HepG2 (cell line): ENCODE measurements around the gene SMAD2. TPM values are rescaled to one million over a fixed set of nuclear protein-coding genes. Genes with fewer than 3 reads are reported as not detected.

Source experiments
- ATAC-seq: fragments of 200-7000 bp; cut with Tn5 transposase; 3 replicates; pipeline ENCODE4 v1.9.1; 2020; ENCODE audit warnings: mild to moderate bottlenecking, moderate library complexity
- BruUV-seq: library from RNA; stranded (reverse); fragments of 400-500 nt; replicated peaks from 2 replicates; lab custom pipeline; 2021; lab: Mats Ljungman, UMichigan
- CTCF ChIA-PET: fragments of 300-600 bp; formaldehyde crosslinking; extraction: SDS; loops from one replicate; lab custom pipeline; 2021; ENCODE audit warnings: low total read pairs, inconsistent platforms, low intra/inter-chr PET ratio; lab: Yijun Ruan, JAX
- POLR2A ChIA-PET: fragments of 350-600 bp; sonication (Branson Sonifier 250); formaldehyde crosslinking; loops from one replicate; lab custom pipeline; 2020; ENCODE audit warnings: antibody characterized with exemption, inconsistent platforms; lab: Yijun Ruan, JAX
- DNase-seq: peaks from one replicate; pipeline ENCODE4 v3.0.0-alpha.2; 2015; ENCODE audit warnings: low spot score
- FAIRE-seq: peaks from 3 replicates; lab custom pipeline; 2011; peaks lifted over from hg19 to GRCh38; lab: Jason Lieb, UNC
- H2AFZ ChIP-seq: one replicate; pipeline ENCODE4 v1.6.1; 2011; ENCODE audit warnings: low read length, inconsistent platforms
- H3K27ac ChIP-seq: fragments of 300-600 bp; 3 replicates; pipeline ENCODE4 v1.8.0; 2011; ENCODE audit warnings: mixed run types, mild to moderate bottlenecking, mixed read lengths, low read length, inconsistent platforms; ENCODE audit not compliant: insufficient read depth; ENCODE audit errors: extremely low read length
- H3K27me3 ChIP-seq, 2 experiments: fragments of 200-600 bp in 1 of 2; 2 replicates in 1 of 2; 3 replicates in 1 of 2; pipeline versions ENCODE4 v1.6.0 to v1.8.0; 2011; ENCODE audit warnings: low read length in 2 of 2, mild to moderate bottlenecking in 2 of 2, moderate library complexity in 2 of 2, inconsistent platforms in 1 of 2; ENCODE audit not compliant: insufficient read depth in 2 of 2, control insufficient read depth in 1 of 2
- H3K36me3 ChIP-seq, 2 experiments: fragments of 200-600 bp in 1 of 2; replicated peaks in 1 of 2; 2 replicates in 1 of 2; 3 replicates in 1 of 2; pipeline versions ENCODE4 v1.5.1 to v1.8.0; 2011; ENCODE audit warnings: low read length in 2 of 2, inconsistent platforms in 1 of 2; ENCODE audit not compliant: insufficient read depth in 2 of 2, control insufficient read depth in 1 of 2
- H3K4me1 ChIP-seq: 2 replicates; pipeline ENCODE4 v1.5.1; 2012; ENCODE audit warnings: low read length, inconsistent platforms; ENCODE audit not compliant: insufficient read depth
- H3K4me2 ChIP-seq: 2 replicates; pipeline ENCODE4 v1.6.0; 2011; ENCODE audit warnings: low read depth, low read length, inconsistent platforms
- H3K4me3 ChIP-seq, 3 experiments: fragments of 200-600 bp in 1 of 3; sonication (generic), shearing (Covaris generic) in 1 of 3; replicated peaks in 1 of 3; 2 replicates each; pipeline ENCODE4 v1.5.1; 2011 to 2016; ENCODE audit warnings: low read length in 3 of 3, inconsistent platforms in 2 of 3, low read depth in 2 of 3, mild to moderate bottlenecking in 2 of 3, control low read depth in 1 of 3, mixed read lengths in 1 of 3; ENCODE audit not compliant: insufficient read depth in 1 of 3
- H3K79me2 ChIP-seq: one replicate; pipeline ENCODE4 v1.6.1; 2011; ENCODE audit warnings: low read length, inconsistent platforms; ENCODE audit not compliant: insufficient read depth
- H3K9ac ChIP-seq: 2 replicates; pipeline ENCODE4 v1.6.0; 2011; ENCODE audit warnings: mild to moderate bottlenecking, low read depth, low read length, inconsistent platforms; ENCODE audit not compliant: insufficient read depth
- H3K9me3 ChIP-seq: 2 replicates; pipeline ENCODE4 v1.5.1; 2012; ENCODE audit warnings: mild to moderate bottlenecking, low read length
- H4K20me1 ChIP-seq: 2 replicates; pipeline ENCODE4 v1.6.0; 2011; ENCODE audit warnings: inconsistent platforms, mild to moderate bottlenecking, low read length, moderate library complexity; ENCODE audit not compliant: insufficient read depth
- ARID5B ChIP-seq: IDR thresholded peaks from 2 replicates; pipeline ENCODE4 v1.4.0; 2020; ENCODE audit warnings: mild to moderate bottlenecking, missing genetic modification reagents
- BHLHE40 ChIP-seq: IDR thresholded peaks from 2 replicates; pipeline ENCODE4 v1.6.1; 2011; ENCODE audit warnings: low read length, improper control_type of control experiment
- THYN1 ChIP-seq: sonication (generic); formaldehyde crosslinking; IDR thresholded peaks from 2 replicates; pipeline ENCODE4 v1.8.1; 2023; ENCODE audit warnings: low read depth, mild to moderate bottlenecking, moderate library complexity, missing genetic modification reagents, borderline replicate concordance
- TOPORS ChIP-seq: sonication (generic); formaldehyde crosslinking; IDR thresholded peaks from 2 replicates; pipeline ENCODE4 v1.8.0; 2023; ENCODE audit warnings: mild to moderate bottlenecking, missing genetic modification reagents
- U2AF1 ChIP-seq: fragments of 200-400 bp; formaldehyde crosslinking; optimal IDR thresholded peaks from 2 replicates; pipeline ENCODE3; 2017; ENCODE audit warnings: mild to moderate bottlenecking, low read depth, low read length
- XBP1 ChIP-seq: sonication (generic); formaldehyde crosslinking; IDR thresholded peaks from 2 replicates; pipeline ENCODE4 v1.5.0; 2020; ENCODE audit warnings: missing genetic modification reagents
- ZNF281 ChIP-seq: sonication (generic); formaldehyde crosslinking; IDR thresholded peaks from 2 replicates; pipeline ENCODE4 v1.4.0; 2020; ENCODE audit warnings: missing genetic modification reagents, borderline replicate concordance
- ZNF644 ChIP-seq: IDR thresholded peaks from 2 replicates; pipeline ENCODE4 v1.6.1; 2016; ENCODE audit warnings: low read depth
- WGBS: methylation state at CpG from one replicate; pipeline ENCODE4 v1.1.6; 2017; ENCODE audit warnings: low lambda C conversion rate; 5-methylcytosine and 5-hydroxymethylcytosine counted together
- in situ Hi-C: cut with HindIII; loops from 2 replicates; pipeline ENCODE4 v1.10.0; 2017; ENCODE audit warnings: low pct_unique_long_range_greater_than_20kb; ENCODE audit not compliant: extremely low pct_ligation_motif_present
- intact Hi-C: fragments of 100-400 bp; cut with micrococcal nuclease; formaldehyde crosslinking; loops from one replicate; pipeline ENCODE4 v1.10.0; 2022; ENCODE audit not compliant: unreplicated experiment
- polyA plus RNA-seq, 8 experiments: library from polyadenylated mRNA; depleted of rRNA in 3 of 8; stranded (reverse) in 7 of 8; unstranded in 1 of 8; fragments of >200 nt; fragmentation: Illumina TruSeq in 4 of 8; extraction: Trizol in 4 of 8; gene quantifications; 2 replicates each; pipeline versions ENCODE4 v1.2.1 to v1.2.3, GENCODE V29; 2011 to 2016; ENCODE audit warnings: low read depth in 4 of 8, missing spikeins in 1 of 8, mixed read lengths in 1 of 8; ENCODE audit not compliant: insufficient read depth in 1 of 8
- total RNA-seq, 5 experiments: library from RNA; depleted of rRNA; stranded (reverse); fragments of >200 nt; fragmentation: Illumina TruSeq; extraction: Trizol; gene quantifications; 2 replicates each; pipeline ENCODE4 v1.2.3, GENCODE V29; 2016; ENCODE audit warnings: low read depth in 1 of 5
- TF ChIP-seq, protein P1 (sequence below): sonication (generic); formaldehyde crosslinking; IDR thresholded peaks from 2 replicates; pipeline ENCODE4 v1.5.0; 2020; ENCODE audit warnings: missing genetic modification reagents

Gene SMAD2
- total and polyA plus RNA-seq, 2 of the 13 experiments (the other 11 are each of a cell fraction or from before 2014, with no cell fraction given) = 40.2 to 96.2 TPM

- Histone ChIP-seq H3K27me3 (peaks cover 0 to 3% of the 10 kb centered on the region in 2 experiments; a peak in 1 of 5 replicates), H3K4me1 (no peaks in the 10 kb centered on the region), H3K36me3 (no peaks in the 10 kb centered on the region), H3K4me3 (no peak overlapping the region), H3K27ac (no peak overlapping the region), H3K9me3 (no peaks in the 10 kb centered on the region), H3K4me2 (no peak overlapping the region), H3K9ac (no peak overlapping the region), H4K20me1 (no peaks in the 10 kb centered on the region), H2AFZ (no peak overlapping the region), H3K79me2 (no peaks in the 10 kb centered on the region)
- TF ChIP-seq ZNF281 (CRISPR knock-in tag) = no peak
- no peak for TF ChIP-seq TOPORS (CRISPR knock-in tag)
- no peak for TF ChIP-seq ZNF644 (CRISPR knock-in tag)
- no peak for TF ChIP-seq ARID5B
- no peak for TF ChIP-seq XBP1 (CRISPR knock-in tag)
- no peak for TF ChIP-seq THYN1 (CRISPR knock-in tag)
- TF ChIP-seq BHLHE40 = no peak
- TF ChIP-seq, protein P1, sequence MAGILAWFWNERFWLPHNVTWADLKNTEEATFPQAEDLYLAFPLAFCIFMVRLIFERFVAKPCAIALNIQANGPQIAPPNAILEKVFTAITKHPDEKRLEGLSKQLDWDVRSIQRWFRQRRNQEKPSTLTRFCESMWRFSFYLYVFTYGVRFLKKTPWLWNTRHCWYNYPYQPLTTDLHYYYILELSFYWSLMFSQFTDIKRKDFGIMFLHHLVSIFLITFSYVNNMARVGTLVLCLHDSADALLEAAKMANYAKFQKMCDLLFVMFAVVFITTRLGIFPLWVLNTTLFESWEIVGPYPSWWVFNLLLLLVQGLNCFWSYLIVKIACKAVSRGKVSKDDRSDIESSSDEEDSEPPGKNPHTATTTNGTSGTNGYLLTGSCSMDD = no peak
- TF ChIP-seq U2AF1 = no peak
- intact Hi-C loops (no loop called here), in situ Hi-C loops (no loop called here)
- 34% methylated on average over 8 of the region's 9 CpGs for WGBS
- FAIRE-seq (no peak), ATAC-seq (no peak), DNase-seq (no peak)
- POLR2A ChIA-PET = no interaction called here
- CTCF ChIA-PET = no interaction called here
- BruUV-seq = no TSS peak
Observed at GRCh38 chr18:47968006-47968676, 37.7 kb upstream of the SMAD2 start.
